ENCODE results near the gene JAK1. TPM values are rescaled to one million over a fixed set of nuclear protein-coding genes. Genes with fewer than 3 reads are reported as not detected.
"Not testable (repeated sequence)": the region's sequence is repeated elsewhere in the genome, so short reads cannot be mapped to it uniquely, and the experiment has no call there.

The JAK1 gene
- total RNA-seq, 2 donors from 2014 or later, result 22.9 to 23.2 TPM

DNA sequence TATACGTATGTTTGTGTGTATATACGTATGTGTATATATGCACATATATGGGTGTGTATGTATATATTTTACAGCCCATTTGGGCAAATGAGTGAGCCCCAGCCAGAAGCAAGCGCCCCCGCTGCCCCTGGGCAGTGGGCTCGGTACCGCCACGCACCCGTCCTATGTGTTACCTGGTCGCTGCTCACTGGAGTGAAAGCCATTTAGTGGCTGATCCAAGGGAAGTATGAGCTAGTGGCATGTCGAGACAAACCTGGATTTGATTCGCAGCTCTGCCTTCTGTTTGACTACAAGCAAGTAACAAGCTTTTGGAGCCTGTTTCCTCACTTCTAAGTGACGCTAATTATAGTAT, 35.8 kb upstream of the JAK1 start:
- Mint-ChIP-seq H3K9me3 (peaks cover 21% of the 10 kb centered on the region), H3K27me3 (ENCODE audit: insufficient read depth) (peaks cover 51% of the 10 kb centered on the region), H3K4me3 (peak overlapping the region; percentile 52), H3K27ac (no peak overlapping the region), H3K36me3 (ENCODE audit: low read depth) (peaks cover 7% of the 10 kb centered on the region), H3K4me1 (peaks cover 10% of the 10 kb centered on the region)
- Histone ChIP-seq H3K27me3 (ENCODE audit: control insufficient read depth, insufficient read depth, low read length, poor library complexity, severe bottlenecking) (peaks cover 56% of the 10 kb centered on the region), H3K4me1 (ENCODE audit: control insufficient read depth, insufficient read depth, low read length) (no peaks in the 10 kb centered on the region), H3K27ac (ENCODE audit: low read depth, low read length) (no peak overlapping the region), H3K36me3 (ENCODE audit: control insufficient read depth, insufficient read depth, low read length) (no peaks in the 10 kb centered on the region), H3K4me3 (ENCODE audit: low read length) (peak overlapping the region; percentile 77), H3K9me3 (ENCODE audit: control insufficient read depth, low read length) (peaks cover 17% of the 10 kb centered on the region), H3K9ac (ENCODE audit: extremely low read depth, low read length, poor library complexity, severe bottlenecking) (peak overlapping the region; percentile 42)
- 55 to 62% methylated on average over 10 to 12 of the region's 12 CpGs for WGBS, 2 experiments (ENCODE audit: insufficient coverage in 1 of 2, insufficient read length in 1 of 2)
- DNase-seq, result no peak
- TF ChIP-seq, protein P1, sequence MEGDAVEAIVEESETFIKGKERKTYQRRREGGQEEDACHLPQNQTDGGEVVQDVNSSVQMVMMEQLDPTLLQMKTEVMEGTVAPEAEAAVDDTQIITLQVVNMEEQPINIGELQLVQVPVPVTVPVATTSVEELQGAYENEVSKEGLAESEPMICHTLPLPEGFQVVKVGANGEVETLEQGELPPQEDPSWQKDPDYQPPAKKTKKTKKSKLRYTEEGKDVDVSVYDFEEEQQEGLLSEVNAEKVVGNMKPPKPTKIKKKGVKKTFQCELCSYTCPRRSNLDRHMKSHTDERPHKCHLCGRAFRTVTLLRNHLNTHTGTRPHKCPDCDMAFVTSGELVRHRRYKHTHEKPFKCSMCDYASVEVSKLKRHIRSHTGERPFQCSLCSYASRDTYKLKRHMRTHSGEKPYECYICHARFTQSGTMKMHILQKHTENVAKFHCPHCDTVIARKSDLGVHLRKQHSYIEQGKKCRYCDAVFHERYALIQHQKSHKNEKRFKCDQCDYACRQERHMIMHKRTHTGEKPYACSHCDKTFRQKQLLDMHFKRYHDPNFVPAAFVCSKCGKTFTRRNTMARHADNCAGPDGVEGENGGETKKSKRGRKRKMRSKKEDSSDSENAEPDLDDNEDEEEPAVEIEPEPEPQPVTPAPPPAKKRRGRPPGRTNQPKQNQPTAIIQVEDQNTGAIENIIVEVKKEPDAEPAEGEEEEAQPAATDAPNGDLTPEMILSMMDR (conservative IDR thresholded peaks at IDR 0.05), result no peak

DNA sequence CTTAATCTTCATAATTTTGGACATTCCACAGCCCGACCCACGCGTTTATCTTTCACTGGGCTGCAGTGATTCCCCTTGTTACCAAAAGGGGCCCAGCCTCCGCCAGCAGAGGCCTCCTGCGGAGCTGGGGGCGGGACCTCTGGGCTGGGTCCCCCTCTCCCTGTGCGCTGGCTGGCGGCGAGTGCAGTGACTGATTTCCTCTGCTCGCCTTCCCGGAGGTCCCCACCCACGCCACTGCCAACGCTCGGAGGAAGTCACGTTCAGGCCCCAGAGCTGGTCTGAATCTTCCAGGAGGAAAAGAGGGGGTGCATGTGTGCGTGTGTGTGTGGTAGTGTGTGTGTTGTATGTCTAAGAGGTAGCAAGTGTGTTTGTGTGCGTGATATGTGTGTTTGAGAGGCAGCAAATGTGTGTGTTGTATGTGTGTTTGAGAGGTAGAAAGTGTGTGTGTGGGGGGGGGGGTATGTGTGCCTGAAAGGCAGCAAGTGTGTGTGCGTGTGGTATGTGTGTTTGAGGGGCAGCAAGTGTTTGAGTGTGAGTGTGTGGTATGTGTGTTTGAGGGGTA, 35.0 kb upstream of the JAK1 start:
- Histone ChIP-seq H3K4me3 (ENCODE audit: low read length) (no peak overlapping the region), H3K4me1 (ENCODE audit: control insufficient read depth, insufficient read depth, low read length) (no peaks in the 10 kb centered on the region), H3K36me3 (ENCODE audit: control insufficient read depth, insufficient read depth, low read length) (no peaks in the 10 kb centered on the region), H3K9ac (ENCODE audit: extremely low read depth, low read length, poor library complexity, severe bottlenecking) (no peak overlapping the region), H3K27me3 (ENCODE audit: control insufficient read depth, insufficient read depth, low read length, poor library complexity, severe bottlenecking) (peaks cover 53% of the 10 kb centered on the region), H3K9me3 (ENCODE audit: control insufficient read depth, low read length) (peaks cover 17% of the 10 kb centered on the region), H3K27ac (ENCODE audit: low read depth, low read length) (no peak overlapping the region)
- peaks cover 7% of the 10 kb centered on the region for H3K36me3 Mint-ChIP-seq (ENCODE audit: low read depth)
- WGBS, 2 experiments (ENCODE audit: insufficient coverage in 1 of 2, insufficient read length in 1 of 2), result 55 to 60% methylated on average over 1 to 18 of the region's 18 CpGs
- peaks cover 9% of the 10 kb centered on the region for H3K4me1 Mint-ChIP-seq
- peaks cover 21% of the 10 kb centered on the region for H3K9me3 Mint-ChIP-seq
- H3K4me3 Mint-ChIP-seq, result no peak overlapping the region
- TF ChIP-seq, protein P1 (conservative IDR thresholded peaks at IDR 0.05), result peak; percentile 21
- no peak overlapping the region for H3K27ac Mint-ChIP-seq
- DNase-seq, result peak; percentile 81
- peaks cover 51% of the 10 kb centered on the region for H3K27me3 Mint-ChIP-seq (ENCODE audit: insufficient read depth)

DNA sequence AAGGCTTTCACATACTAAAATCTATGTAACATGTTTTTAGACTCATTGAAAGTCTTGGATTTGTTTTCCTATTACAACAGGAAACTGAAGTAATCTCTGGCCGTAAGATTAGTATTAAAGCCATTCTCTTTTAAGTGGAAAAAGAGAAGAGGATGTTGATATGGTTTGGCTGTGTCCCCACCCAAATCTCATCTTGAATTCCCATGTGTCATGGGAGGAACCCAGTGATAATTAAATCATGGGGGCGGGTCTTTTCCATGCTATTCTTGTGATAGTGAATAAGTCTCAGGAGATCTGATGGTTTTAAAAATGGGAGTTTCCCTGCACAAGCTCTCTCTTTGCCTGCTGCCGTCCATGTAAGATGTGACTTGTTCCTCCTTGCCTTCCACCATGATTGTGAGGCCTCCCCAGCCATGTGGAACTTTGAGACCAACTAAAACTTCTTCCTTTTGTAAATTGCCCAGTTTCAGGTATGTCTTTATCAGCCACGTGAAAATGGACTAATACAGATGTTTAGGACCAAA, 32.1 kb upstream of the JAK1 start:
- not testable (repeated sequence) for DNase-seq; H3K27ac ChIP-seq (ENCODE audit: low read depth, low read length); H3K36me3 ChIP-seq (ENCODE audit: control insufficient read depth, insufficient read depth, low read length); H3K36me3 Mint-ChIP-seq (ENCODE audit: low read depth); H3K4me3 Mint-ChIP-seq; H3K9ac ChIP-seq (ENCODE audit: extremely low read depth, low read length, poor library complexity, severe bottlenecking); H3K27ac Mint-ChIP-seq; H3K4me1 ChIP-seq (ENCODE audit: control insufficient read depth, insufficient read depth, low read length)
- peak overlapping the region; percentile 36 for H3K4me3 ChIP-seq (ENCODE audit: low read length)
- Mint-ChIP-seq H3K4me1 (peaks cover 14% of the 10 kb centered on the region), H3K27me3 (ENCODE audit: insufficient read depth) (peaks cover 26% of the 10 kb centered on the region), H3K9me3 (peaks cover 21% of the 10 kb centered on the region)
- WGBS, 2 experiments (ENCODE audit: insufficient coverage in 1 of 2, insufficient read length in 1 of 2), result 60 to 85% methylated on average over 2 to 4 of the region's 4 CpGs
- peaks cover 25% of the 10 kb centered on the region for H3K27me3 ChIP-seq (ENCODE audit: control insufficient read depth, insufficient read depth, low read length, poor library complexity, severe bottlenecking)
- H3K9me3 ChIP-seq (ENCODE audit: control insufficient read depth, low read length), result peaks cover 17% of the 10 kb centered on the region
